Endothelial cell of umbilical vein (primary cell): ENCODE data around the gene CNRIP1. TPM values are rescaled to one million over a fixed set of nuclear protein-coding genes. Genes with fewer than 3 reads are reported as not detected.
"Not testable (repeated sequence)": the region's sequence is repeated elsewhere in the genome, so short reads cannot be mapped to it uniquely, and the experiment has no call there.

Experiments
- BruUV-seq: library from RNA; stranded (reverse); fragments of 400-500 nt; replicated peaks from 2 replicates; lab custom pipeline; 2021; lab: Mats Ljungman, UMichigan
- CTCF ChIA-PET: fragments of 300-600, 350-600 bp; sonication (Branson Sonifier 250); formaldehyde crosslinking; loops from one replicate; lab custom pipeline; 2021; ENCODE audit warnings: antibody characterized with exemption, inconsistent platforms; lab: Charles Lee
- POLR2A ChIA-PET: fragments of 300-600, 350-600 bp; sonication (Branson Sonifier 250); formaldehyde crosslinking; loops from one replicate; lab custom pipeline; 2021; ENCODE audit warnings: antibody characterized with exemption, inconsistent platforms; lab: Charles Lee
- DNase-seq: peaks from one replicate; pipeline ENCODE4 v3.0.0-alpha.2; 2011; ENCODE audit warnings: low read depth, low spot score
- FAIRE-seq: peaks from 2 replicates; lab custom pipeline; 2011; peaks lifted over from hg19 to GRCh38; lab: Jason Lieb, UNC
- H2AFZ ChIP-seq: 2 replicates; pipeline ENCODE4 v1.6.0; 2012; ENCODE audit warnings: low read depth, low read length, control low read depth, inconsistent platforms
- H3K27ac ChIP-seq: 2 replicates; pipeline ENCODE4 v1.5.1; 2011; ENCODE audit warnings: low read depth, mild to moderate bottlenecking, control low read depth, low read length, moderate library complexity; ENCODE audit not compliant: insufficient read depth
- H3K27me3 ChIP-seq, 2 experiments: 2 replicates each; pipeline versions ENCODE4 v1.6.0 to v1.6.1; 2011; ENCODE audit warnings: low read length in 2 of 2, mixed read lengths in 1 of 2; ENCODE audit not compliant: control insufficient read depth in 2 of 2, insufficient read depth in 2 of 2
- H3K36me3 ChIP-seq, 2 experiments: 2 replicates in 1 of 2; 3 replicates in 1 of 2; pipeline ENCODE4 v1.5.1; 2011; ENCODE audit warnings: low read length in 2 of 2, mild to moderate bottlenecking in 1 of 2, moderate library complexity in 1 of 2; ENCODE audit not compliant: control insufficient read depth in 2 of 2, insufficient read depth in 2 of 2; ENCODE audit errors: extremely low read depth in 1 of 2
- H3K4me1 ChIP-seq: 3 replicates; pipeline ENCODE4 v1.5.1; 2011; ENCODE audit warnings: mild to moderate bottlenecking, low read length; ENCODE audit not compliant: control insufficient read depth, insufficient read depth; ENCODE audit errors: extremely low read depth
- H3K4me2 ChIP-seq: 2 replicates; pipeline ENCODE4 v1.6.1; 2011; ENCODE audit warnings: low read length, control low read depth, mixed read lengths; ENCODE audit not compliant: insufficient read depth
- H3K4me3 ChIP-seq, 3 experiments: fragments of 200-600 bp in 1 of 3; sonication (generic), shearing (Covaris generic) in 1 of 3; replicated peaks in 1 of 3; 2 replicates each; pipeline ENCODE4 v1.5.1; 2011 to 2016; ENCODE audit warnings: control low read depth in 3 of 3, low read length in 3 of 3, mild to moderate bottlenecking in 2 of 3, inconsistent platforms in 1 of 3, low read depth in 1 of 3, moderate library complexity in 1 of 3; ENCODE audit not compliant: insufficient read depth in 1 of 3
- H3K79me2 ChIP-seq: 2 replicates; pipeline ENCODE4 v1.6.0; 2012; ENCODE audit warnings: low read length, inconsistent platforms; ENCODE audit not compliant: control insufficient read depth, insufficient read depth
- H3K9ac ChIP-seq: replicated peaks from 2 replicates; pipeline ENCODE3; 2011; ENCODE audit warnings: low read length, control low read depth; ENCODE audit not compliant: insufficient read depth; ENCODE audit errors: extremely low read depth
- H3K9me1 ChIP-seq: replicated peaks from 3 replicates; pipeline ENCODE4 v1.6.0; 2011; ENCODE audit warnings: mild to moderate bottlenecking, low read length; ENCODE audit not compliant: control insufficient read depth, insufficient read depth; ENCODE audit errors: extremely low read depth
- H3K9me3 ChIP-seq: replicated peaks from 2 replicates; pipeline ENCODE4 v1.5.1; 2012; ENCODE audit warnings: low read length, inconsistent platforms; ENCODE audit not compliant: control insufficient read depth, insufficient read depth
- H4K20me1 ChIP-seq: replicated peaks from 2 replicates; pipeline ENCODE3; 2011; ENCODE audit warnings: mild to moderate bottlenecking, low read length; ENCODE audit not compliant: control insufficient read depth, insufficient read depth; ENCODE audit errors: extremely low read depth
- FOS ChIP-seq: IDR thresholded peaks from 2 replicates; pipeline ENCODE4 v1.6.1; 2011; ENCODE audit warnings: mild to moderate bottlenecking, low read length, moderate library complexity, borderline replicate concordance; ENCODE audit not compliant: insufficient read depth
- JUN ChIP-seq: IDR thresholded peaks from 2 replicates; pipeline ENCODE4 v1.6.1; 2011; ENCODE audit warnings: borderline replicate concordance, low read depth; ENCODE audit not compliant: insufficient read length, insufficient read depth
- MYC ChIP-seq: IDR thresholded peaks from one replicate; pipeline ENCODE4 v1.6.1; 2011; ENCODE audit warnings: mild to moderate bottlenecking, low read depth, low read length
- POLR2A ChIP-seq: IDR thresholded peaks from 2 replicates; pipeline ENCODE4 v1.6.1; 2012; ENCODE audit warnings: low read depth, mild to moderate bottlenecking, control low read depth, low read length
- dilution Hi-C: fragments of 300-500 bp; cut with MboI; formaldehyde crosslinking; loops from one replicate; pipeline ENCODE4 v1.15.0; 2019; ENCODE audit warnings: low sequenced_read_pairs; ENCODE audit not compliant: extremely low pct_ligation_motif_present
- intact Hi-C: fragments of 100-400 bp; cut with micrococcal nuclease; formaldehyde crosslinking; loops from one replicate; pipeline ENCODE4 v1.10.0; 2022
- polyA plus RNA-seq, 4 experiments: library from polyadenylated mRNA; depleted of rRNA in 3 of 4; stranded (reverse) in 3 of 4; unstranded in 1 of 4; fragments of >200 nt; gene quantifications; 2 replicates each; pipeline versions ENCODE4 v1.2.1 to v1.2.3, GENCODE V29; 2011 to 2012; ENCODE audit warnings: missing spikeins in 1 of 4
- total RNA-seq: library from RNA; stranded (reverse); gene quantifications from 2 replicates; pipeline ENCODE4 v1.2.3, GENCODE V29; 2021

CNRIP1 gene
- total and polyA plus RNA-seq, 2 donors (not counting 3 experiments of a cell fraction or from before 2014, with no cell fraction given), result 74.6 to 98.9 TPM

GRCh38 chr2:68351997-68352396, 32.2 kb upstream of the CNRIP1 start:
- DNase-seq (no peak), FAIRE-seq (no peak)
- POLR2A ChIA-PET, result no interaction called here
- H3K79me2 ChIP-seq, result no peaks in the 10 kb centered on the region
- intact Hi-C loops, result no loop called here
- H3K4me3 ChIP-seq, result no peak overlapping the region
- H3K9ac ChIP-seq, result no peak overlapping the region
- dilution Hi-C loops, result no loop called here
- H2AFZ ChIP-seq, result no peak overlapping the region
- CTCF ChIA-PET, result interaction anchor here (0.9 to 1.4 kb wide), 3 partner anchors 13 to 230 kb away, joined by 3 to 5 read pairs (median 3); no protein-coding TSS in a partner anchor
- no peaks in the 10 kb centered on the region for H3K4me1 ChIP-seq
- H3K9me1 ChIP-seq, result no peaks in the 10 kb centered on the region
- no peak overlapping the region for H3K4me2 ChIP-seq
- no peaks in the 10 kb centered on the region for H3K9me3 ChIP-seq
- H3K27me3 ChIP-seq, result peaks cover 3 to 4% of the 10 kb centered on the region in 2 experiments
- no peaks in the 10 kb centered on the region for H3K36me3 ChIP-seq
- BruUV-seq, result no TSS peak
- no peak overlapping the region for H3K27ac ChIP-seq
- H4K20me1 ChIP-seq, result no peaks in the 10 kb centered on the region
- TF ChIP-seq JUN (no peak), MYC (no peak), FOS (no peak), POLR2A (no peak)

DNA sequence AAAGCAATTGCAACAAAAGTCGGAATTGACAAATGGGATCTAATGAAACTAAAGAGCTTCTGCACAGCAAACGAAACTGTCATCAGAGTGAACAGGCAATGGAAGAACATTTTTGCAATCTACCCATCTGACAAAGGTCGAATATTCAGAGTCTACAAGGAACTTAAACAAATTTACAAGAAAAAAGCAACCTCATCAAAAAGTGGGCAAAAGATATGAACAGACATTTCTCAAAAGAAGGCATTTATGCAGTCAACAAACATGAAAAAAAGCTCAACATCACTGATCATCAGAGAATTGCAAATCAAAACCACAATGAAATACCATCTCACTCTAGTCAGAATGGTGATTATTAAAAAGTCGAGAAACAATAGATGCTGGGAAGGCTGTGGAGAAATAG, 29.3 kb upstream of the CNRIP1 start:
- FAIRE-seq, H2AFZ ChIP-seq, H3K9ac ChIP-seq, H3K27ac ChIP-seq, intact Hi-C loops, H3K79me2 ChIP-seq, H4K20me1 ChIP-seq, POLR2A ChIA-PET, H3K36me3 ChIP-seq, H3K9me3 ChIP-seq, dilution Hi-C loops, BruUV-seq, DNase-seq, H3K4me1 ChIP-seq, H3K9me1 ChIP-seq, H3K4me3 ChIP-seq, H3K4me2 ChIP-seq: not testable (repeated sequence)
- H3K27me3 ChIP-seq, result peaks cover 4 to 15% of the 10 kb centered on the region in 2 experiments
- CTCF ChIA-PET, result interaction anchor here (1.0 kb wide), 1 partner anchor 9 kb away, joined by 5 read pairs; no protein-coding TSS in a partner anchor
